ENCODE results near the gene C22orf31. TPM values are rescaled to one million over a fixed set of nuclear protein-coding genes. Genes with fewer than 3 reads are reported as not detected.

C22orf31 gene
- total RNA-seq, 1 experiment from 2014 or later, result not detected

GRCh38 chr22:29096736-29097669 is 35.4 kb upstream of the C22orf31 start:
- Histone ChIP-seq H2BK120ac (ENCODE audit: low read depth, low read length, poor library complexity, severe bottlenecking) (no peak overlapping the region), H3K79me2 (ENCODE audit: insufficient read depth, low read length) (no peaks in the 10 kb centered on the region), H3K27me3 (ENCODE audit: insufficient read depth, low read length) (no peaks in the 10 kb centered on the region), H3K18ac (ENCODE audit: insufficient read length, low read depth, low read length) (no peak overlapping the region), H3K23ac (ENCODE audit: insufficient read length, low read depth, low read length) (no peak overlapping the region), H2AFZ (ENCODE audit: low read length) (no peak overlapping the region), H4K91ac (ENCODE audit: insufficient read length, low read depth, low read length) (no peak overlapping the region), H2BK20ac (ENCODE audit: low read depth, low read length, poor library complexity, severe bottlenecking) (no peak overlapping the region), H3K4me1 (ENCODE audit: insufficient read depth, low read length) (peaks cover 4% of the 10 kb centered on the region; the same call in 1 of the 2 replicates), H3K4ac (ENCODE audit: low read depth, low read length) (no peak overlapping the region), H4K5ac (ENCODE audit: insufficient read length, low read depth, low read length) (no peak overlapping the region), H3K79me1 (ENCODE audit: insufficient read depth, low read depth, low read length, poor library complexity, severe bottlenecking) (no peaks in the 10 kb centered on the region), H3T11ph (ENCODE audit: low read length) (no peak overlapping the region), H3K27ac (ENCODE audit: insufficient read length, low read depth, low read length) (no peak overlapping the region), H4K8ac (replicated peaks; ENCODE audit: insufficient read length, low read depth, low read length) (no peak overlapping the region), H3K14ac (ENCODE audit: insufficient read depth, low read length) (no peak overlapping the region), H2BK12ac (ENCODE audit: insufficient read length, low read depth, low read length) (no peak overlapping the region), H4K20me1 (ENCODE audit: control insufficient read depth, insufficient read depth, insufficient read length) (no peaks in the 10 kb centered on the region), H3K56ac (ENCODE audit: insufficient read length, low read depth, low read length) (no peak overlapping the region), H2BK15ac (ENCODE audit: low read depth, low read length) (no peak overlapping the region), H2BK5ac (ENCODE audit: insufficient read length, low read length) (no peak overlapping the region), H2AK5ac (ENCODE audit: insufficient read length, low read length) (no peak overlapping the region), H3K9me3 (ENCODE audit: control insufficient read depth, low read depth, low read length) (no peaks in the 10 kb centered on the region), H3K4me2 (ENCODE audit: insufficient read depth, insufficient read length, low read length) (no peak overlapping the region), H3K23me2 (ENCODE audit: insufficient read length, low read depth, low read length, poor library complexity, severe bottlenecking) (no peaks in the 10 kb centered on the region), H3K9ac (ENCODE audit: extremely low read depth, insufficient read length, low read length) (no peak overlapping the region)
- Mint-ChIP-seq H3K4me3 (no peak overlapping the region), H3K9me3 (no peaks in the 10 kb centered on the region), H3K27ac (peak overlapping the region in 1 of 3 experiments; percentile 59; a peak in 1 of 7 replicates), H3K4me1 (peaks cover 17 to 27% of the 10 kb centered on the region in 2 experiments), H3K27me3 (ENCODE audit: low read depth) (no peaks in the 10 kb centered on the region), H3K36me3 (ENCODE audit: insufficient read depth in 1 of 3, low read depth in 3 of 3) (peaks cover 0 to 6% (median 4%) of the 10 kb centered on the region in 3 experiments; a peak in 3 of 7 replicates)
- DNase-seq, result no peak
- TF ChIP-seq CTCF (conservative IDR thresholded peaks at IDR 0.05), result no peak
- no CpG with 5 or more reads among the region's 13 CpGs for WGBS (ENCODE audit: extremely low coverage, insufficient read length, low lambda C conversion rate)

Data from H9 (cell line).